GM18505 (cell line): Measurements from ENCODE around the gene MACF1.
"Not testable (repeated sequence)": the region's sequence is repeated elsewhere in the genome, so short reads cannot be mapped to it uniquely, and the experiment has no call there.

Source experiments
- ATAC-seq: cut with Tn5 transposase; IDR thresholded peaks from one replicate; pipeline ENCODE4 v1.9.1; 2021; ENCODE audit not compliant: unreplicated experiment
- POLR2A ChIP-seq: IDR thresholded peaks from 4 replicates; pipeline ENCODE4 v1.6.1; 2011; ENCODE audit warnings: borderline replicate concordance; ENCODE audit not compliant: insufficient read depth, insufficient read length; ENCODE audit errors: extremely low read depth

Gene MACF1

GRCh38 chr1:39499668-39500067 lies 295.2 kb downstream of the MACF1 start:
- no peak for TF ChIP-seq POLR2A
- ATAC-seq, result no peak

- no peak for TF ChIP-seq POLR2A
- no peak for ATAC-seq
Observed at GRCh38 chr1:39500862-39501389, 296.4 kb downstream of the MACF1 start.

GRCh38 chr1:39501666-39502065 lies 297.2 kb downstream of the MACF1 start:
- no peak for ATAC-seq
- TF ChIP-seq POLR2A, result no peak

GRCh38 chr1:39504436-39504835 lies 299.9 kb downstream of the MACF1 start:
- not testable (repeated sequence) for ATAC-seq

GRCh38 chr1:39505289-39505688 lies 300.8 kb downstream of the MACF1 start:
- no peak for ATAC-seq
- TF ChIP-seq POLR2A, result no peak

GRCh38 chr1:39507230-39507928 lies 302.9 kb downstream of the MACF1 start:
- no peak for TF ChIP-seq POLR2A
- ATAC-seq, result no peak

GRCh38 chr1:39508266-39508665 lies 303.8 kb downstream of the MACF1 start:
- no peak for TF ChIP-seq POLR2A

GRCh38 chr1:39508857-39509305 lies 304.4 kb downstream of the MACF1 start:
- no peak for TF ChIP-seq POLR2A
- ATAC-seq, result peak; percentile 14

More at GRCh38 chr1:39508266-39508665, 303.8 kb downstream of the MACF1 start:
- no peak for ATAC-seq

- peak; percentile 42 for TF ChIP-seq POLR2A
- ATAC-seq, result peak; percentile 55
Observed at GRCh38 chr1:39509360-39510009, 305.0 kb downstream of the MACF1 start.

GRCh38 chr1:39510570-39511186 lies 306.2 kb downstream of the MACF1 start:
- ATAC-seq, result not testable (repeated sequence)

GRCh38 chr1:39511477-39511876 lies 307.0 kb downstream of the MACF1 start:
- not testable (repeated sequence) for ATAC-seq

- not testable (repeated sequence) for ATAC-seq
Observed at GRCh38 chr1:39512234-39512847, 307.8 kb downstream of the MACF1 start.

GRCh38 chr1:39514710-39515124 lies 310.2 kb downstream of the MACF1 start:
- not testable (repeated sequence) for ATAC-seq

- ATAC-seq, result not testable (repeated sequence)
Observed at GRCh38 chr1:39515131-39516086, 310.9 kb downstream of the MACF1 start.

- ATAC-seq, result not testable (repeated sequence)
Observed at GRCh38 chr1:39516841-39517240, 312.3 kb downstream of the MACF1 start.

GRCh38 chr1:39517936-39518335 lies 313.4 kb downstream of the MACF1 start:
- ATAC-seq, result not testable (repeated sequence)

GRCh38 chr1:39519376-39519775 lies 314.9 kb downstream of the MACF1 start:
- not testable (repeated sequence) for ATAC-seq

GRCh38 chr1:39522221-39522620 lies 317.7 kb downstream of the MACF1 start:
- not testable (repeated sequence) for ATAC-seq
